OCI-LY1 (cell line): ENCODE data around the gene CXCR5.

ENCODE experiments used
- H2AFZ ChIP-seq: fragments of 200-600 bp; sonication (generic), shearing (Covaris generic); 2 replicates; pipeline ENCODE4 v1.6.0; 2014; ENCODE audit warnings: antibody characterized with exemption, mild to moderate bottlenecking, low read length
- H3F3A ChIP-seq: fragments of 200-600 bp; sonication (generic), shearing (Covaris generic); 2 replicates; pipeline ENCODE4 v1.6.0; 2014; ENCODE audit warnings: mild to moderate bottlenecking, antibody characterized with exemption, low read length, moderate library complexity; ENCODE audit not compliant: insufficient read depth
- H3K27ac ChIP-seq: fragments of 200-600 bp; sonication (generic); 2 replicates; pipeline ENCODE4 v1.5.1; 2014; ENCODE audit warnings: low read length, mixed run types, mild to moderate bottlenecking, low read depth; ENCODE audit not compliant: poor library complexity, severe bottlenecking
- H3K27me3 ChIP-seq: fragments of 200-600 bp; sonication (generic); 2 replicates; pipeline ENCODE4 v1.6.0; 2014; ENCODE audit warnings: antibody characterized with exemption, mild to moderate bottlenecking, low read length, moderate library complexity; ENCODE audit not compliant: insufficient read depth
- H3K36me3 ChIP-seq: fragments of 200-600 bp; sonication (generic); 2 replicates; pipeline ENCODE4 v1.6.1; 2014; ENCODE audit warnings: mild to moderate bottlenecking, antibody characterized with exemption, low read length, moderate library complexity, mixed read lengths; ENCODE audit not compliant: insufficient read depth
- H3K4me1 ChIP-seq: fragments of 200-600 bp; sonication (generic); 2 replicates; pipeline ENCODE4 v1.5.1; 2014; ENCODE audit warnings: mild to moderate bottlenecking, low read length, moderate library complexity; ENCODE audit not compliant: insufficient read depth, severe bottlenecking
- H3K4me2 ChIP-seq: fragments of 200-600 bp; sonication (generic), shearing (Covaris generic); 2 replicates; pipeline ENCODE4 v1.6.1; 2014; ENCODE audit warnings: low read length
- H3K4me3 ChIP-seq: fragments of 200-600 bp; sonication (generic); 2 replicates; pipeline ENCODE4 v1.5.1; 2014; ENCODE audit warnings: low read length, low read depth, mild to moderate bottlenecking, mixed read lengths; ENCODE audit not compliant: poor library complexity, severe bottlenecking
- H3K79me2 ChIP-seq: fragments of 200-600 bp; shearing (Covaris generic); 2 replicates; pipeline ENCODE4 v1.6.1; 2016; ENCODE audit warnings: mixed run types, low read length, mixed read lengths; ENCODE audit not compliant: insufficient read depth
- H3K9ac ChIP-seq: fragments of 200-600 bp; sonication (generic), shearing (Covaris generic); 2 replicates; pipeline ENCODE4 v1.6.1; 2014; ENCODE audit warnings: mild to moderate bottlenecking, low read length, mixed read lengths
- H3K9me2 ChIP-seq: fragments of 200-600 bp; sonication (generic), shearing (Covaris generic); 2 replicates; pipeline ENCODE4 v1.6.1; 2014; ENCODE audit warnings: low read depth, mild to moderate bottlenecking, low read length, mixed read lengths
- H3K9me3 ChIP-seq: fragments of 200-600 bp; shearing (Covaris generic); 2 replicates; pipeline ENCODE4 v1.6.1; 2014; ENCODE audit warnings: low read length, mixed read lengths
- H4K20me1 ChIP-seq: fragments of 200-600 bp; sonication (generic), shearing (Covaris generic); 2 replicates; pipeline ENCODE4 v1.6.0; 2016; ENCODE audit warnings: mild to moderate bottlenecking, low read length; ENCODE audit not compliant: insufficient read depth
- CTCF ChIP-seq: fragments of 200-600 bp; sonication (generic), shearing (Covaris generic); IDR thresholded peaks from 2 replicates; pipeline ENCODE4 v1.5.1; 2017; ENCODE audit warnings: mild to moderate bottlenecking, antibody characterized with exemption, low read length, moderate library complexity, mixed read lengths
- EZH2 ChIP-seq: fragments of 200-600 bp; sonication (generic), shearing (Covaris generic); IDR thresholded peaks from 2 replicates; pipeline ENCODE4 v1.8.0; 2017; ENCODE audit warnings: borderline replicate concordance, mixed run types, mild to moderate bottlenecking, antibody characterized with exemption, low read length, moderate library complexity, mixed read lengths

CXCR5 gene

GRCh38 chr11:118912742-118913410 lies 29.2 kb downstream of the CXCR5 start:
- H3K4me2 ChIP-seq, result peak overlapping the region; percentile 42; the same call in 1 of the 2 replicates
- peak overlapping the region; percentile 36; the same call in 1 of the 2 replicates for H3K9ac ChIP-seq
- peaks cover 43% of the 10 kb centered on the region for H3K4me1 ChIP-seq
- H4K20me1 ChIP-seq, result no peaks in the 10 kb centered on the region
- no peaks in the 10 kb centered on the region for H3K27me3 ChIP-seq
- peak overlapping the region; percentile 82 for H3K27ac ChIP-seq
- no peaks in the 10 kb centered on the region for H3F3A ChIP-seq
- no peaks in the 10 kb centered on the region for H3K79me2 ChIP-seq
- H2AFZ ChIP-seq, result no peak overlapping the region
- no peaks in the 10 kb centered on the region for H3K9me2 ChIP-seq
- H3K9me3 ChIP-seq, result no peaks in the 10 kb centered on the region
- H3K4me3 ChIP-seq, result no peak overlapping the region
- H3K36me3 ChIP-seq, result no peaks in the 10 kb centered on the region
- no peak for TF ChIP-seq EZH2
- no peak for TF ChIP-seq CTCF

- no peak overlapping the region for H3K4me3 ChIP-seq
- no peaks in the 10 kb centered on the region for H3K27me3 ChIP-seq
- H3K27ac ChIP-seq, result peak overlapping the region; percentile 82
- no peaks in the 10 kb centered on the region for H3K36me3 ChIP-seq
- no peaks in the 10 kb centered on the region for H3F3A ChIP-seq
- H4K20me1 ChIP-seq, result no peaks in the 10 kb centered on the region
- H3K4me1 ChIP-seq, result peaks cover 43% of the 10 kb centered on the region
- no peak overlapping the region; the same call in 1 of the 2 replicates for H3K9ac ChIP-seq
- no peak for TF ChIP-seq EZH2
- TF ChIP-seq CTCF, result no peak
- H3K9me3 ChIP-seq, result no peaks in the 10 kb centered on the region
- no peaks in the 10 kb centered on the region for H3K79me2 ChIP-seq
- H2AFZ ChIP-seq, result no peak overlapping the region
- H3K9me2 ChIP-seq, result no peaks in the 10 kb centered on the region
- peak overlapping the region; percentile 42; the same call in 1 of the 2 replicates for H3K4me2 ChIP-seq
Observed at GRCh38 chr11:118913411-118914125, 29.9 kb downstream of the CXCR5 start.

- no peak overlapping the region for H3K4me3 ChIP-seq
- H3K36me3 ChIP-seq, result no peaks in the 10 kb centered on the region
- H3K27me3 ChIP-seq, result no peaks in the 10 kb centered on the region
- no peak overlapping the region; the same call in 1 of the 2 replicates for H3K9ac ChIP-seq
- H4K20me1 ChIP-seq, result no peaks in the 10 kb centered on the region
- TF ChIP-seq EZH2 (no peak), CTCF (no peak)
- no peaks in the 10 kb centered on the region for H3K9me2 ChIP-seq
- no peak overlapping the region for H2AFZ ChIP-seq
- H3K9me3 ChIP-seq, result no peaks in the 10 kb centered on the region
- H3K4me1 ChIP-seq, result peaks cover 43% of the 10 kb centered on the region
- no peaks in the 10 kb centered on the region for H3K79me2 ChIP-seq
- peak overlapping the region; percentile 15; the same call in 1 of the 2 replicates for H3K4me2 ChIP-seq
- H3F3A ChIP-seq, result no peaks in the 10 kb centered on the region
- peak overlapping the region; percentile 82 for H3K27ac ChIP-seq
Observed at GRCh38 chr11:118914178-118914918, 30.7 kb downstream of the CXCR5 start.
